IMR-90 (cell line): ENCODE results near the gene IL1RAPL1. TPM values are rescaled to one million over a fixed set of nuclear protein-coding genes. Genes with fewer than 3 reads are reported as not detected.
"Not testable (repeated sequence)": the region's sequence is repeated elsewhere in the genome, so short reads cannot be mapped to it uniquely, and the experiment has no call there.

ENCODE experiments used
- ATAC-seq: fragments of 200-7000 bp; cut with Tn5 transposase; 2 replicates; pipeline ENCODE4 v1.9.1; 2020; ENCODE audit warnings: low read depth, mild to moderate bottlenecking, moderate library complexity
- BruUV-seq: library from RNA; stranded (reverse); fragments of 400-500 nt; replicated peaks from 2 replicates; lab custom pipeline; 2021; lab: Mats Ljungman, UMichigan
- CTCF ChIA-PET: fragments of 300-600 bp; formaldehyde crosslinking; extraction: SDS; loops from one replicate; lab custom pipeline; 2021; ENCODE audit warnings: antibody characterized with exemption; lab: Yijun Ruan, JAX
- POLR2A ChIA-PET: fragments of 300-600 bp; sonication (Branson Sonifier 250); formaldehyde crosslinking; loops from one replicate; lab custom pipeline; 2022; ENCODE audit warnings: antibody characterized with exemption; ENCODE audit not compliant: unreplicated experiment; lab: Charles Lee
- DNase-seq: peaks from one replicate; pipeline ENCODE4 v3.0.0; 2013
- H2AFZ ChIP-seq: replicated peaks from 2 replicates; pipeline ENCODE3; 2013; ENCODE audit warnings: low read length, mild to moderate bottlenecking; ENCODE audit not compliant: poor library complexity
- H2AK5ac ChIP-seq: 2 replicates; pipeline ENCODE4 v1.6.1; 2013; ENCODE audit warnings: low read depth, low read length, inconsistent platforms
- H2AK9ac ChIP-seq: replicated peaks from 2 replicates; pipeline ENCODE3; 2013; ENCODE audit warnings: mild to moderate bottlenecking, low read depth, low read length, moderate library complexity; ENCODE audit not compliant: poor library complexity
- H2BK120ac ChIP-seq: 2 replicates; pipeline ENCODE4 v1.6.1; 2013; ENCODE audit warnings: low read depth, low read length, inconsistent platforms
- H2BK15ac ChIP-seq: 3 replicates; pipeline ENCODE4 v1.6.1; 2013; ENCODE audit warnings: low read depth, low read length, inconsistent platforms
- H2BK20ac ChIP-seq: 2 replicates; pipeline ENCODE4 v1.6.1; 2013; ENCODE audit warnings: low read depth, mild to moderate bottlenecking, inconsistent platforms, low read length, moderate library complexity
- H2BK5ac ChIP-seq: 2 replicates; pipeline ENCODE4 v1.6.1; 2013; ENCODE audit warnings: mild to moderate bottlenecking, low read depth, low read length, inconsistent platforms; ENCODE audit not compliant: poor library complexity, severe bottlenecking
- H3K14ac ChIP-seq: replicated peaks from 2 replicates; pipeline ENCODE4 v1.6.1; 2013; ENCODE audit warnings: low read depth, low read length, inconsistent platforms
- H3K18ac ChIP-seq: 2 replicates; pipeline ENCODE4 v1.6.1; 2013; ENCODE audit warnings: low read depth, low read length, control low read depth
- H3K23ac ChIP-seq: 2 replicates; pipeline ENCODE4 v1.6.1; 2013; ENCODE audit warnings: low read depth, low read length, inconsistent platforms
- H3K27ac ChIP-seq: 2 replicates; pipeline ENCODE4 v1.5.1; 2013; ENCODE audit warnings: mild to moderate bottlenecking, control low read depth, low read length; ENCODE audit not compliant: insufficient read depth
- H3K27me3 ChIP-seq: 2 replicates; pipeline ENCODE4 v1.6.1; 2013; ENCODE audit warnings: low read length; ENCODE audit not compliant: control insufficient read depth, insufficient read depth
- H3K36me3 ChIP-seq: 2 replicates; pipeline ENCODE4 v1.6.1; 2013; ENCODE audit warnings: low read length, mixed read lengths; ENCODE audit not compliant: control insufficient read depth, insufficient read depth
- H3K4ac ChIP-seq: 2 replicates; pipeline ENCODE4 v1.6.1; 2013; ENCODE audit warnings: low read depth, low read length, inconsistent platforms
- H3K4me1 ChIP-seq: 2 replicates; pipeline ENCODE4 v1.6.1; 2013; ENCODE audit warnings: low read length, mixed read lengths; ENCODE audit not compliant: control insufficient read depth, insufficient read depth
- H3K4me2 ChIP-seq: 2 replicates; pipeline ENCODE4 v1.6.1; 2013; ENCODE audit warnings: low read depth, mild to moderate bottlenecking, control low read depth, low read length, moderate library complexity
- H3K4me3 ChIP-seq: 2 replicates; pipeline ENCODE4 v1.5.1; 2013; ENCODE audit warnings: low read depth, mild to moderate bottlenecking, control low read depth, low read length, moderate library complexity; ENCODE audit not compliant: insufficient read depth
- H3K56ac ChIP-seq: 2 replicates; pipeline ENCODE4 v1.6.1; 2013; ENCODE audit warnings: low read length, inconsistent platforms; ENCODE audit not compliant: insufficient read depth; ENCODE audit errors: extremely low read depth
- H3K79me1 ChIP-seq, 2 experiments: 2 replicates each; pipeline ENCODE4 v1.6.1; 2013; ENCODE audit warnings: low read length in 2 of 2, inconsistent platforms in 1 of 2, low read depth in 1 of 2
- H3K9ac ChIP-seq: 2 replicates; pipeline ENCODE4 v1.6.1; 2013; ENCODE audit warnings: low read depth, low read length, control low read depth
- H3K9me1 ChIP-seq: 2 replicates; pipeline ENCODE4 v1.6.1; 2013; ENCODE audit warnings: low read length, inconsistent platforms; ENCODE audit not compliant: insufficient read depth
- H3K9me3 ChIP-seq: 2 replicates; pipeline ENCODE4 v1.6.1; 2013; ENCODE audit warnings: low read length; ENCODE audit not compliant: control insufficient read depth, insufficient read depth
- H4K20me1 ChIP-seq: 2 replicates; pipeline ENCODE4 v1.6.1; 2013; ENCODE audit warnings: low read length, inconsistent platforms; ENCODE audit not compliant: insufficient read depth
- H4K5ac ChIP-seq: 2 replicates; pipeline ENCODE4 v1.6.1; 2013; ENCODE audit warnings: mild to moderate bottlenecking, low read depth, low read length, control low read depth
- H4K8ac ChIP-seq, 2 experiments: 2 replicates each; pipeline ENCODE4 v1.6.1; 2013; ENCODE audit warnings: low read depth in 2 of 2, low read length in 2 of 2, control low read depth in 1 of 2, inconsistent platforms in 1 of 2
- H4K91ac ChIP-seq: 2 replicates; pipeline ENCODE4 v1.6.1; 2013; ENCODE audit warnings: low read depth, low read length, inconsistent platforms; ENCODE audit not compliant: insufficient read depth
- dilution Hi-C: fragments of 300-500 bp; cut with HindIII; formaldehyde crosslinking; loops from one replicate; pipeline ENCODE4 v1.14.3; 2018; ENCODE audit warnings: low sequenced_read_pairs; ENCODE audit not compliant: unreplicated experiment
- in situ Hi-C: fragments of 300-500 bp; cut with MboI; formaldehyde crosslinking; loops from 3 replicates; pipeline ENCODE4 v1.14.3; 2019; ENCODE audit warnings: low sequenced_read_pairs, inconsistent platforms, mixed read lengths
- intact Hi-C: fragments of 100-400 bp; cut with micrococcal nuclease; formaldehyde crosslinking; loops from 2 replicates; pipeline ENCODE4 v1.10.0; 2022
- polyA plus RNA-seq, 3 experiments: library from polyadenylated mRNA; depleted of rRNA; stranded (reverse); fragments of >200 nt; gene quantifications; 2 replicates each; pipeline ENCODE4 v1.2.3, GENCODE V29; 2012; ENCODE audit warnings: low replicate concordance in 1 of 3
- total RNA-seq: library from RNA; depleted of rRNA; stranded (reverse); fragments of >200 nt; gene quantifications from 2 replicates; pipeline ENCODE4 v1.2.3, GENCODE V29; 2012

IL1RAPL1 gene
- total and polyA plus RNA-seq, 2 of the 4 experiments (the other 2 are of a cell fraction), result 1.5 to 9.0 TPM

DNA sequence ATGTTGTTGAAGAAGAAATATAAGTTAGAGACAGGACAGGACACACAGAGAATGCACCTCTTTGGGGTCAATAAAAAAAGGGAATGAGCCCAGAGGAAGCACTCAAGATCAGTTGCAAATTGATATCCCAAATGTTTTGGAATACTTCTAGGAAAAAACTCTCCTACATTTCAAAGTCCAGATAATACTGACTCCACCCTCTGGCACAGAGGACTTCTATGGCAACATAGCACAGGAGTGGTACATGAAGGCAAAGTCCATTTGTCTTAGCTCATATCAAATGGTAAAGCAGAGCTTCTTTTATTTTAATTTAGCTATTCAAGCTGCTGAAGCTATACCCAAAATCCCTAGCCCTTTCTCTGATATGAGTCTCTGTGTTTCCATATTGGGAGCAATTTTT lies 787.5 kb downstream of the IL1RAPL1 start:
- H3K4me3 ChIP-seq, H3K23ac ChIP-seq, H3K56ac ChIP-seq, CTCF ChIA-PET, intact Hi-C loops, POLR2A ChIA-PET, H3K27ac ChIP-seq, DNase-seq, H2BK120ac ChIP-seq, H3K4ac ChIP-seq, H3K9ac ChIP-seq, H2BK20ac ChIP-seq, H2BK5ac ChIP-seq, H3K4me1 ChIP-seq, BruUV-seq, H3K14ac ChIP-seq, H4K8ac ChIP-seq, H2AFZ ChIP-seq, H2BK15ac ChIP-seq, H3K18ac ChIP-seq, ATAC-seq, H3K79me1 ChIP-seq, H3K36me3 ChIP-seq, H4K20me1 ChIP-seq, H3K9me3 ChIP-seq, H3K27me3 ChIP-seq, H3K4me2 ChIP-seq, H3K9me1 ChIP-seq, H2AK5ac ChIP-seq, H2AK9ac ChIP-seq, in situ Hi-C loops, H4K91ac ChIP-seq, H4K5ac ChIP-seq, dilution Hi-C loops: not testable (repeated sequence)
